Liver (tissue), 9 donors: ENCODE data around the gene PRR30. TPM values are rescaled to one million over a fixed set of nuclear protein-coding genes. Genes with fewer than 3 reads are reported as not detected.

ENCODE experiments used
- DNase-seq: peaks from one replicate; pipeline ENCODE4 v3.0.0-alpha.2; 2017; ENCODE audit warnings: low spot score
- H3K27ac ChIP-seq, 2 donors: one replicate each; pipeline ENCODE4 v1.7.0; 2013; ENCODE audit warnings: inconsistent platforms in 2 of 2, low read length in 2 of 2, control low read depth in 1 of 2, low read depth in 1 of 2, mild to moderate bottlenecking in 1 of 2
- H3K27me3 ChIP-seq, 4 donors: one replicate each; pipeline versions ENCODE4 v1.6.1 to v1.7.0; 2013; ENCODE audit warnings: low read length in 3 of 4, inconsistent platforms in 1 of 4, mild to moderate bottlenecking in 1 of 4, moderate library complexity in 1 of 4; ENCODE audit not compliant: control insufficient read depth in 4 of 4, insufficient read depth in 4 of 4
- H3K36me3 ChIP-seq, 4 donors: one replicate each; pipeline versions ENCODE4 v1.6.1 to v1.7.0; 2013; ENCODE audit warnings: low read length in 3 of 4, mild to moderate bottlenecking in 3 of 4, low read depth in 1 of 4, moderate library complexity in 1 of 4; ENCODE audit not compliant: control insufficient read depth in 4 of 4, insufficient read depth in 3 of 4
- H3K4me1 ChIP-seq, 4 donors: one replicate each; pipeline versions ENCODE4 v1.6.1 to v1.7.0; 2013; ENCODE audit warnings: low read length in 3 of 4, mild to moderate bottlenecking in 3 of 4, moderate library complexity in 1 of 4; ENCODE audit not compliant: control insufficient read depth in 4 of 4, insufficient read depth in 4 of 4
- H3K4me3 ChIP-seq, 3 donors: one replicate each; pipeline versions ENCODE4 v1.6.1 to v1.7.0; 2013; ENCODE audit warnings: low read length in 3 of 3, control low read depth in 1 of 3, low read depth in 1 of 3, mild to moderate bottlenecking in 1 of 3
- H3K9ac ChIP-seq, 2 donors: one replicate each; pipeline ENCODE4 v1.7.0; 2013; ENCODE audit warnings: low read length in 2 of 2, mild to moderate bottlenecking in 2 of 2, moderate library complexity in 2 of 2, control low read depth in 1 of 2, low read depth in 1 of 2
- H3K9me3 ChIP-seq, 4 donors: one replicate each; pipeline versions ENCODE4 v1.6.1 to v1.7.0; 2013; ENCODE audit warnings: low read length in 3 of 4; ENCODE audit not compliant: control insufficient read depth in 4 of 4
- ATF3 ChIP-seq: IDR thresholded peaks from 2 replicates; pipeline ENCODE4 v1.6.1; 2016; ENCODE audit warnings: antibody characterized with exemption
- CTCF ChIP-seq: fragments of 150-350 bp; IDR thresholded peaks from 2 replicates; pipeline ENCODE4 v1.5.1; 2017; ENCODE audit warnings: improper control_type of control experiment, low read depth, low read length; ENCODE audit not compliant: missing input control
- EGR1 ChIP-seq, 2 donors: IDR thresholded peaks; 2 replicates each; pipeline ENCODE4 v1.6.1; 2016 to 2018; ENCODE audit warnings: antibody characterized with exemption in 2 of 2, low read depth in 2 of 2
- FOXA1 ChIP-seq: IDR thresholded peaks from 2 replicates; pipeline ENCODE4 v1.6.1; 2016; ENCODE audit warnings: antibody characterized with exemption
- FOXA2 ChIP-seq: IDR thresholded peaks from 2 replicates; pipeline ENCODE4 v1.6.1; 2016; ENCODE audit warnings: antibody characterized with exemption
- GABPA ChIP-seq, 2 donors: IDR thresholded peaks in 1 of 2; conservative IDR thresholded peaks in 1 of 2; 2 replicates each; pipeline ENCODE4 v1.6.1; 2016; ENCODE audit warnings: antibody characterized with exemption in 2 of 2, mild to moderate bottlenecking in 1 of 2, moderate library complexity in 1 of 2
- HNF4A ChIP-seq, 2 donors: conservative IDR thresholded peaks; 2 replicates each; pipeline ENCODE4 v1.6.1; 2016; ENCODE audit warnings: antibody characterized with exemption in 2 of 2, mild to moderate bottlenecking in 2 of 2
- HNF4G ChIP-seq: IDR thresholded peaks from 2 replicates; pipeline ENCODE4 v1.6.1; 2016; ENCODE audit warnings: antibody characterized with exemption
- JUND ChIP-seq, 2 donors: IDR thresholded peaks; 2 replicates each; pipeline ENCODE4 v1.6.1; 2016; ENCODE audit warnings: antibody characterized with exemption in 2 of 2
- MAX ChIP-seq: IDR thresholded peaks from 2 replicates; pipeline ENCODE4 v1.6.1; 2016; ENCODE audit warnings: antibody characterized with exemption
- RAD21 ChIP-seq, 2 donors: IDR thresholded peaks; 2 replicates each; pipeline ENCODE4 v1.6.1; 2016; ENCODE audit warnings: antibody characterized with exemption in 2 of 2, mild to moderate bottlenecking in 2 of 2
- RXRA ChIP-seq, 2 donors: IDR thresholded peaks; 2 replicates each; pipeline ENCODE4 v1.6.1; 2017 to 2018; ENCODE audit warnings: antibody characterized with exemption in 2 of 2, mild to moderate bottlenecking in 1 of 2
- SP1 ChIP-seq: IDR thresholded peaks from 2 replicates; pipeline ENCODE4 v1.6.1; 2018; ENCODE audit warnings: antibody characterized with exemption, mild to moderate bottlenecking
- TAF1 ChIP-seq: conservative IDR thresholded peaks from 2 replicates; pipeline ENCODE4 v1.6.1; 2016; ENCODE audit warnings: antibody characterized with exemption, mild to moderate bottlenecking
- YY1 ChIP-seq: IDR thresholded peaks from 2 replicates; pipeline ENCODE4 v1.6.1; 2016; ENCODE audit warnings: antibody characterized with exemption, mild to moderate bottlenecking
- WGBS: extraction: QIAGEN DNeasy Blood & Tissue Kit; methylation state at CpG from one replicate; pipeline ENCODE4 v1.1.7; 2013; 5-methylcytosine and 5-hydroxymethylcytosine counted together
- polyA plus RNA-seq, 2 donors: library from polyadenylated mRNA; stranded (reverse) in 1 of 2; unstranded in 1 of 2; fragments of 200-250 nt in 1 of 2; fragments of >200 nt in 1 of 2; fragmentation: Nextera tagmentation in 1 of 2; extraction: Ambion mirVana in 1 of 2; gene quantifications; one replicate each; pipeline versions ENCODE4 v1.2.1 to v1.2.3, GENCODE V29; 2013 to 2015
- total RNA-seq, 2 donors: library from RNA; depleted of rRNA; stranded (reverse); fragments of >200 nt; gene quantifications; one replicate each; pipeline ENCODE4 v1.2.3, GENCODE V29; 2014
- TF ChIP-seq, protein P1 (sequence below): IDR thresholded peaks from 2 replicates; pipeline ENCODE4 v1.6.1; 2016; ENCODE audit warnings: antibody characterized with exemption, mild to moderate bottlenecking
- donor health status: healthy.
- donor health status: healthy.
- donor health status: healthy.
- donor health status: healthy.
- donor health status: healthy.

Gene PRR30
- total and polyA plus RNA-seq, 4 donors, result not detected

DNA sequence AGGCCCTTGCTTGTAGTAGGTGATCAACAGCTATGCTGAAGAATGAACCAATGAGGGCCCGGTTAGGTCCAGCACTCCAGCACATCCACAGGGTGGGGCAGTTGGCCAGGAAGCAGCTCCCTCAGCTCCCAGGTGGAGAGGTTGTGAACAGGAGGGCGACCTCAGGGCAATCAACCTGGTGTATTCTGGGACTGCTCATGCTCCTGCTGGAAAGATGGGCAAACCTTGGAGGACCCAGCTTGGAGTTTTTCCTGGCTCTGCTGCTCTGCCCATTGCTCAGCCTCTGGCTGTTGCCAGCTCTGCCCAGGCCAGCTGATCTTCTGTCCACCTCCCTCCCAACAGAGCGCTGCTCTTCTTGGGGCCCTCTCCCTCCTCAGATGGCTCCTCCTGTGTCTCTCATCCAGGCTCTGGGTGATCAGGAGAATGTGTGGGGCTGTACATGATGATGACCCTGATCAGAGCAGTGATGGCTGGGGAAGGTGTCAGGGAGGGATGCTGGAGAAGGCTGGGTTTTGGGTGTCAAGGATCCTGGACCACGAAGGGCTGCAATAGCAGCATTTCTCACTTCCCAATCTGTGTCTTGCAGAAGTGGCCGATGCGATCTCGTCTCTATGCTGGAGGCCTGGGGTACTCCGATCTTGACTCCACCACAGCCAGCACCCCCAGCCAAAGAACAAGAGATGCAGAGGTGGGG, 13.0 kb upstream of the PRR30 start:
- H3K9ac ChIP-seq, result no peak overlapping the region
- H3K36me3 ChIP-seq, result no peaks in the 10 kb centered on the region
- TF ChIP-seq HNF4G, result no peak
- TF ChIP-seq SP1, result no peak
- TF ChIP-seq FOXA2, result no peak
- TF ChIP-seq TAF1, result no peak
- TF ChIP-seq MAX, result no peak
- no peak for TF ChIP-seq GABPA (IDR thresholded peaks at IDR 0.05 in 1 of 2, conservative IDR thresholded peaks at IDR 0.05 in 1 of 2)
- TF ChIP-seq EGR1 (IDR thresholded peaks at IDR 0.05; ENCODE audit: low read depth in 2 of 2), result no peak
- TF ChIP-seq RXRA (IDR thresholded peaks at IDR 0.05), result peak; percentile 12 to 17
- TF ChIP-seq RAD21 (IDR thresholded peaks at IDR 0.05), result peak; percentile 72 to 76
- TF ChIP-seq, protein P1, sequence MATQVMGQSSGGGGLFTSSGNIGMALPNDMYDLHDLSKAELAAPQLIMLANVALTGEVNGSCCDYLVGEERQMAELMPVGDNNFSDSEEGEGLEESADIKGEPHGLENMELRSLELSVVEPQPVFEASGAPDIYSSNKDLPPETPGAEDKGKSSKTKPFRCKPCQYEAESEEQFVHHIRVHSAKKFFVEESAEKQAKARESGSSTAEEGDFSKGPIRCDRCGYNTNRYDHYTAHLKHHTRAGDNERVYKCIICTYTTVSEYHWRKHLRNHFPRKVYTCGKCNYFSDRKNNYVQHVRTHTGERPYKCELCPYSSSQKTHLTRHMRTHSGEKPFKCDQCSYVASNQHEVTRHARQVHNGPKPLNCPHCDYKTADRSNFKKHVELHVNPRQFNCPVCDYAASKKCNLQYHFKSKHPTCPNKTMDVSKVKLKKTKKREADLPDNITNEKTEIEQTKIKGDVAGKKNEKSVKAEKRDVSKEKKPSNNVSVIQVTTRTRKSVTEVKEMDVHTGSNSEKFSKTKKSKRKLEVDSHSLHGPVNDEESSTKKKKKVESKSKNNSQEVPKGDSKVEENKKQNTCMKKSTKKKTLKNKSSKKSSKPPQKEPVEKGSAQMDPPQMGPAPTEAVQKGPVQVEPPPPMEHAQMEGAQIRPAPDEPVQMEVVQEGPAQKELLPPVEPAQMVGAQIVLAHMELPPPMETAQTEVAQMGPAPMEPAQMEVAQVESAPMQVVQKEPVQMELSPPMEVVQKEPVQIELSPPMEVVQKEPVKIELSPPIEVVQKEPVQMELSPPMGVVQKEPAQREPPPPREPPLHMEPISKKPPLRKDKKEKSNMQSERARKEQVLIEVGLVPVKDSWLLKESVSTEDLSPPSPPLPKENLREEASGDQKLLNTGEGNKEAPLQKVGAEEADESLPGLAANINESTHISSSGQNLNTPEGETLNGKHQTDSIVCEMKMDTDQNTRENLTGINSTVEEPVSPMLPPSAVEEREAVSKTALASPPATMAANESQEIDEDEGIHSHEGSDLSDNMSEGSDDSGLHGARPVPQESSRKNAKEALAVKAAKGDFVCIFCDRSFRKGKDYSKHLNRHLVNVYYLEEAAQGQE, result peak; percentile 21
- peak; percentile 23 for TF ChIP-seq CTCF
- no peak for TF ChIP-seq FOXA1
- TF ChIP-seq HNF4A (conservative IDR thresholded peaks at IDR 0.05), result no peak
- no peak for TF ChIP-seq YY1
- no peak for DNase-seq
- 81% methylated on average over 8 of the region's 8 CpGs for WGBS
- no peaks in the 10 kb centered on the region for H3K9me3 ChIP-seq
- no peaks in the 10 kb centered on the region for H3K27me3 ChIP-seq
- no peak overlapping the region for H3K4me3 ChIP-seq
- H3K4me1 ChIP-seq, result no peaks in the 10 kb centered on the region
- H3K27ac ChIP-seq, result no peak overlapping the region

DNA sequence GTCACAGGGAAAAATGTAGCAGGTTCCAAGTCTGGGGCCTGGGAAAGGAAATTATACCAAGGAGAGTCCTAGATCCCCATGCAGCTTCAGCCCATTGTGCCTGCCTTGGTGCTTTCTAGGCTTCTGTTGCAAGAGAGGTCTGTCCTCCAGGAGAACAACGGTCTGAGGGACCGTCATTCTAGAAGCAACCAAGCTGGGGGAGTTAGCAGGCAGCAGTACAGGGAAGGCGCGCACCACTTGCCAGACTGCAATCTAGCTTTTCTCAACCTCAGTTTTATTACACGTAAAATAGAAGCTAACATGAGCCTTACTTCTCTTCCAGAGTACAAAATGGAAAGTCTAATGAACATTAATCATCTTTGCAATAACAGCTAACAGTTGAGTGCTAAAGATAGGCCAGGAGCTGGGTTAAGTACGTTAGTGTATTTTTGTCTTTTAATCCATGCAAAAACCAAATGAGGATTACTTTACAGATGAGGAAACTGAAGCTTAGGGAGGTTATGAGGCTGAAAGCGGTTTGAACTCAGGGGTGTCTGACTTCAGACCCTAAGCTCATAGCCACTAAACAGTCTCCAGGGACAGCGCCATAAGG, 11.5 kb upstream of the PRR30 start:
- H3K9me3 ChIP-seq, result no peaks in the 10 kb centered on the region
- no peak for TF ChIP-seq ATF3
- TF ChIP-seq FOXA2, result no peak
- TF ChIP-seq EGR1 (IDR thresholded peaks at IDR 0.05; ENCODE audit: low read depth in 2 of 2), result no peak
- TF ChIP-seq MAX, result no peak
- TF ChIP-seq JUND (IDR thresholded peaks at IDR 0.05), result no peak
- H3K27me3 ChIP-seq, result no peaks in the 10 kb centered on the region
- DNase-seq, result no peak
- 92% methylated on average over 8 of the region's 8 CpGs for WGBS
- no peaks in the 10 kb centered on the region for H3K4me1 ChIP-seq
- H3K4me3 ChIP-seq, result no peak overlapping the region
- no peaks in the 10 kb centered on the region for H3K36me3 ChIP-seq
- H3K9ac ChIP-seq, result no peak overlapping the region
- H3K27ac ChIP-seq, result no peak overlapping the region
